GM19023 (cell line): ENCODE data around the gene ATM.
"Not testable (repeated sequence)": the region's sequence is repeated elsewhere in the genome, so short reads cannot be mapped to it uniquely, and the experiment has no call there.

Source experiments
- ATAC-seq: cut with Tn5 transposase; IDR thresholded peaks from one replicate; pipeline ENCODE4 v1.9.1; 2021; ENCODE audit warnings: mild to moderate bottlenecking, moderate library complexity; ENCODE audit not compliant: unreplicated experiment

The ATM gene

DNA sequence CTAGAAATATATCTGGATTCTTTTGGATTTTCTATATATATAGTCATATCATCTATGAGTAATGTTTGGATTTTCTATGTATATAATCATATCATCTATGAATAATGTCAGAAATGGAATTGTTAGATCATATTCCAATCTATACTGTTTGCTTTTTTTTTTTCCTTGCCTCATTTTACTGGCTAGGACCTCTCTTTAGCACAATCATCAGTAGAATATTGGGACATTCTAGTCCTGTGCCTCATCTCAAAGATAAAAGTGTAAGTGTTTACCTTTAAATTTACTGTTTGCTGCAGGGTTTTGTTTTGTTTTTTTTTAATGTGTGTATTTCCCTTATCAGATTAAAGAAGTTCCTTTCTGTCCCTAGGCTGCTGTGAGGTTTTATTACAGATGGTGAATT, 147.4 kb downstream of the ATM start:
- no peak for ATAC-seq

DNA sequence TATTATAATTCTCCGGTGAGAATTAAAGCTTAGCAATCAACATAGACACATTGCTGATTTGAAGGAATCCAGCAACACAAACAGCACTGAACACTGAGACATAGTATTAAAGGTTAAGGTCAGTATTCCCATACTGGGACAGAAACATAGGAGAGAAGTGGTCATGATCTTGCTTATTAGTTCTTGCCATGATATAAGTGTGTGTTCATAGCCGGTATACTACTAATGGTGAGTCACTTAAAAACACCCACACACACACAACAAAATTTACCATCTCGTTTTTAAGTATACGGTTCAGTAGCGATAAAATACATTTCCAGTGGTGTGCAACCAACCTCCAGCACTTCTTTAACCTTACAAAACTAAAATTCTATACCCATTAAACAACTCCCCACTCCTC, 148.1 kb downstream of the ATM start:
- ATAC-seq = no peak

- not testable (repeated sequence) for ATAC-seq
Observed at GRCh38 chr11:108373505-108373904, 150.6 kb downstream of the ATM start.

DNA sequence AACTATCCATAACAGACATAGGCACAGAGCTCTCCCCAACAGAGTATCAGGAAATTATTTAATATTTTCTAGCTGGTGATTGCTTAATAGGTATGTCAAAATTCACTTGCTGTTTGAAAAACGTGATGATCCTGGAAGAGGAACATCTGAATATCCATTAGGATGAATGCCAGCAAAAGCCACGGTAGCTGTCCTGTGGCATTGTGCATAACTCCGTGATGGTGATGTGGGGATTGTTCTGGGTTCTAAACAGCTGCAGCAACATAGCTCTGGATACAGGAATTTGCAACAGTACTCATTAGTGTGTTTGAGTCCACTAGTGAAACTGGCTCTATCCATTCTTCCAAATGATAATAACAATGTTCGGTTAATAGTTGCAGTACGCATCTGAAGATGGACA, 165.7 kb downstream of the ATM start:
- ATAC-seq = no peak

GRCh38 chr11:108392353-108392752, 169.5 kb downstream of the ATM start:
- ATAC-seq = no peak

- ATAC-seq = no peak
Observed at GRCh38 chr11:108393046-108393445, 170.2 kb downstream of the ATM start.

- no peak for ATAC-seq
Observed at GRCh38 chr11:108394744-108395284, 171.9 kb downstream of the ATM start.

DNA sequence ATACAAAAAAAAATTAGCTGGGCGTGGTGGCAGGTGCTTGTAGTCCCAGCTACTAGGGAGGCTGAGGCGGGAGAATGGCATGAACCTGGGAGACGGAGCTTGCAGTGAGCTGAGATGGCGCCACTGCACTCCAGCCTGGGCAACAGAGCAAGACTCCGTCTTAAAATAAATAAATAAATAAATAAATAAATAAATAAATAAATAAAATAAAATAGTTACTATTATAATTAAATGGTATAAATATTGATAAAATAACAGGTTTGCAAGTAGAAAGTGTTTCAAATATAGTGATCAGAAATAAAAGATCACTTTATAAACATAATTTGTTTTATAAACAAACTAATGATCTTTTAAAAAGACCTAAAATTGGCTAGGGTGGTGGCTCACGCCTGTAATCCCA, 173.8 kb downstream of the ATM start:
- ATAC-seq = not testable (repeated sequence)

GRCh38 chr11:108398439-108398838, 175.6 kb downstream of the ATM start:
- ATAC-seq = no peak

- ATAC-seq = no peak
Observed at GRCh38 chr11:108402241-108402640, 179.4 kb downstream of the ATM start.

DNA sequence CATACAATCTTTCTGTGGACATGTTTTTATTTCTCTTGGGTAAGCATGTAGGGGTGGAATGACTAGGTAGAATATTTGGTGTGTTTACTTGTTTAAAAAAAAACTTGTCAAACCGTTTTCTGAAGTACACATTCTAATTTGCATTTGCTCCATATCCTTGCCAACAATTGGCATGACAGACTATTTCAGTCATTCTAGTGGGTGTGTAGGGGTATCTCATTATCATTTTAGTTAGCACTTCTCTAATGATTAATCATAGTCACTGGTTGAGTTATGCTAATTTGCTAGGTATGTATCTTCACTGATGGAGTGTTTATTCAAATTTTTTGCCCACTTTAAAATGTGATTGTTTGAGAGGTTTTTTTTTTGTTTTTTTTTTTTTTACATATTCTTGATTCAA, 180.2 kb downstream of the ATM start:
- ATAC-seq = no peak

DNA sequence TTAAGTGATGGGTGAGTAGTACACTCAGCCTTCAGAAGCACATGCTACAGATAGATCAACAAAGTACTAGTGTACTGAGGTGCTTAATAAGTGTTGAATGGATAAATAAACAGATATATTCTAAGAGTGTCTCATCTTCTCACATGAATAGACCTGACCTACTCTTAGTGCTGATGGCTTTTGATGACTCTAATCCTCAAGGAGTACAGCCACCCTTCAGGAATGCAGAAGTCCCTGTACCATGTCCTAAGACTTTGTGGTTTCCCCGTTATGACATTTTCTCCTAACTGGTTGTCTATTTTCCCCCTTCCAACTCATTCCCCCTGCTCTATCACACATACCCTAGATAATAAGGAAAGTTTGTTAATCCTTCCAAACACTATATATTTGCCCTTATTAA, 182.8 kb downstream of the ATM start:
- no peak for ATAC-seq

GRCh38 chr11:108414958-108415357, 192.1 kb downstream of the ATM start:
- no peak for ATAC-seq

- not testable (repeated sequence) for ATAC-seq
Observed at GRCh38 chr11:108417551-108417950, 194.7 kb downstream of the ATM start.
